Heart left ventricle (tissue), 16 donors: Measurements from ENCODE around the gene DNAH14. TPM values are rescaled to one million over a fixed set of nuclear protein-coding genes. Genes with fewer than 3 reads are reported as not detected.

ENCODE experiments used
- ATAC-seq, 4 donors: fragments of 200-7000 bp; cut with Tn5 transposase; one replicate each; pipeline ENCODE4 v1.9.1; 2020 to 2022; ENCODE audit warnings: moderate library complexity in 4 of 4, mild to moderate bottlenecking in 3 of 4, moderate number of reproducible peaks in 1 of 4
- DNase-seq, 5 donors: peaks; one replicate each; pipeline ENCODE4 v3.0.0-alpha.2; 2020
- H3K27ac ChIP-seq, 12 donors: fragments of 200-600 bp; sonication (generic) in 4 of 12; one replicate each; pipeline versions ENCODE4 v1.5.0 to v1.8.0; 2016 to 2022; ENCODE audit warnings: mild to moderate bottlenecking in 2 of 12
- H3K27me3 ChIP-seq, 9 donors: fragments of 200-600 bp; sonication (generic) in 2 of 9; one replicate each; pipeline versions ENCODE4 v1.5.1 to v1.8.0; 2016 to 2022; ENCODE audit warnings: mild to moderate bottlenecking in 3 of 9
- H3K36me3 ChIP-seq, 9 donors: fragments of 200-600 bp; sonication (generic) in 2 of 9; one replicate each; pipeline versions ENCODE4 v1.5.0 to v1.8.0; 2018 to 2022; ENCODE audit warnings: mild to moderate bottlenecking in 2 of 9
- H3K4me1 ChIP-seq, 12 donors: fragments of 200-600 bp; sonication (generic) in 4 of 12; one replicate each; pipeline versions ENCODE4 v1.5.0 to v1.8.0; 2016 to 2022; ENCODE audit warnings: mild to moderate bottlenecking in 3 of 12
- H3K4me3 ChIP-seq, 12 donors: fragments of 200-600 bp; sonication (generic) in 4 of 12; one replicate each; pipeline versions ENCODE4 v1.5.0 to v1.8.0; 2017 to 2022; ENCODE audit warnings: mild to moderate bottlenecking in 9 of 12, moderate library complexity in 4 of 12
- H3K9me3 ChIP-seq, 12 donors: fragments of 200-600 bp; sonication (generic) in 4 of 12; one replicate each; pipeline versions ENCODE4 v1.5.0 to v1.8.0; 2016 to 2022; ENCODE audit warnings: mild to moderate bottlenecking in 1 of 12
- POLR2A ChIP-seq, 2 donors: fragments of 450-650 bp; IDR thresholded peaks; one replicate each; pipeline ENCODE4 v1.6.1; 2017; ENCODE audit warnings: antibody characterized with exemption in 2 of 2, mild to moderate bottlenecking in 2 of 2, moderate library complexity in 2 of 2
- WGBS, 4 donors: extraction: QIAGEN DNeasy Blood & Tissue Kit in 2 of 4; methylation state at CpG; one replicate each; pipeline versions ENCODE4 v1.1.5 to v1.1.7; 2013 to 2018; 5-methylcytosine and 5-hydroxymethylcytosine counted together
- intact Hi-C, 10 donors: fragments of 100-400 bp; cut with DNase I; formaldehyde crosslinking; loops; one replicate each; pipeline versions ENCODE4 v1.11.1 to v1.14.2; 2022
- polyA plus RNA-seq, 2 donors: library from polyadenylated mRNA; stranded (reverse); fragments of 200-250 nt; gene quantifications; one replicate each; pipeline ENCODE4 v1.2.3, GENCODE V29; 2013
- total RNA-seq, 9 donors: library from RNA; depleted of rRNA in 2 of 9; stranded (reverse); fragments of >200 nt in 2 of 9; fragmentation: NEBNext Ultra II Directional in 3 of 9; extraction: Animal tissue kit (Norgen Biotek cat#: 25700) in 3 of 9; gene quantifications; one replicate each; pipeline versions ENCODE4 v1.1.0 to v1.2.4, GENCODE V29; 2016 to 2023
- TF ChIP-seq, protein P1 (sequence below), 12 donors: fragments of 200-600 bp; sonication (generic) in 4 of 12; IDR thresholded peaks; one replicate each; pipeline versions ENCODE4 v1.5.0 to v1.8.0; 2018 to 2022; ENCODE audit warnings: antibody characterized with exemption in 12 of 12, mild to moderate bottlenecking in 5 of 12
- donor health status: ischemic (EF 13 %, LVEDD 7.1; RV severe dilation, severe dysfunction).
- donor health status: healthy with polysubstance abuse.
- donor health status: DM: no; HTN: yes; CAD: no.
- donor health status: DM: no; HTN: no; CAD: no.
- donor health status: ischemic (EF 25% LVEDD 6.9; RV normal size, moderate dysfunction).
- donor health status: ischemic (EF 25% LVEDD 5.7; RV mildly dilated, moderate dysfunction).
- donor health status: healthy.
- donor health status: DM: yes; HTN: yes; CAD: no.
- donor health status: ischemic (EF 35%, LVEDD 5.7; RV mildly dilated, moderate dysfunction).
- donor health status: nonischemic (EF 11% LVEDD 7.7; RV severe dilation, severe dysfunction).
- donor health status: DM: yes; HTN: yes; CAD: no.
- donor health status: PGD.
- donor health status: ischemic (EF 29% LVEDD 5.4; RV normal size, mild dysfunction).
- donor health status: nonischemic (EF 23%, LVEDD 6.1; RV moderate dilation, normal function).

DNAH14 gene
- total and polyA plus RNA-seq, 11 donors = 0.24 to 6.8 (median 2.8) TPM

GRCh38 chr1:225362805-225363204 lies 433.3 kb downstream of the DNAH14 start:
- Histone ChIP-seq H3K36me3 (no peaks in the 10 kb centered on the region), H3K4me1 (no peaks in the 10 kb centered on the region), H3K4me3 (no peak overlapping the region), H3K27me3 (peaks cover 0 to 29% (median 0%) of the 10 kb centered on the region in 9 donors), H3K9me3 (no peaks in the 10 kb centered on the region), H3K27ac (no peak overlapping the region)
- TF ChIP-seq, protein P1, sequence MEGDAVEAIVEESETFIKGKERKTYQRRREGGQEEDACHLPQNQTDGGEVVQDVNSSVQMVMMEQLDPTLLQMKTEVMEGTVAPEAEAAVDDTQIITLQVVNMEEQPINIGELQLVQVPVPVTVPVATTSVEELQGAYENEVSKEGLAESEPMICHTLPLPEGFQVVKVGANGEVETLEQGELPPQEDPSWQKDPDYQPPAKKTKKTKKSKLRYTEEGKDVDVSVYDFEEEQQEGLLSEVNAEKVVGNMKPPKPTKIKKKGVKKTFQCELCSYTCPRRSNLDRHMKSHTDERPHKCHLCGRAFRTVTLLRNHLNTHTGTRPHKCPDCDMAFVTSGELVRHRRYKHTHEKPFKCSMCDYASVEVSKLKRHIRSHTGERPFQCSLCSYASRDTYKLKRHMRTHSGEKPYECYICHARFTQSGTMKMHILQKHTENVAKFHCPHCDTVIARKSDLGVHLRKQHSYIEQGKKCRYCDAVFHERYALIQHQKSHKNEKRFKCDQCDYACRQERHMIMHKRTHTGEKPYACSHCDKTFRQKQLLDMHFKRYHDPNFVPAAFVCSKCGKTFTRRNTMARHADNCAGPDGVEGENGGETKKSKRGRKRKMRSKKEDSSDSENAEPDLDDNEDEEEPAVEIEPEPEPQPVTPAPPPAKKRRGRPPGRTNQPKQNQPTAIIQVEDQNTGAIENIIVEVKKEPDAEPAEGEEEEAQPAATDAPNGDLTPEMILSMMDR (IDR thresholded peaks at IDR 0.05) = no peak
- no peak for TF ChIP-seq POLR2A (IDR thresholded peaks at IDR 0.05)
- ATAC-seq (no peak), DNase-seq (no peak)
- intact Hi-C loops = no loop called here

GRCh38 chr1:225364439-225364838 lies 435.0 kb downstream of the DNAH14 start:
- DNase-seq (no peak), ATAC-seq (no peak)
- Histone ChIP-seq H3K27me3 (peaks cover 0 to 33% (median 0%) of the 10 kb centered on the region in 9 donors), H3K4me1 (no peaks in the 10 kb centered on the region), H3K27ac (no peak overlapping the region), H3K36me3 (no peaks in the 10 kb centered on the region), H3K4me3 (no peak overlapping the region), H3K9me3 (no peaks in the 10 kb centered on the region)
- no peak for TF ChIP-seq POLR2A (IDR thresholded peaks at IDR 0.05)
- TF ChIP-seq, protein P1 (IDR thresholded peaks at IDR 0.05) = no peak
- intact Hi-C loops = no loop called here
- 92 to 94% (median 93%) methylated on average over 6 of the region's 6 CpGs for WGBS, 4 donors

DNA sequence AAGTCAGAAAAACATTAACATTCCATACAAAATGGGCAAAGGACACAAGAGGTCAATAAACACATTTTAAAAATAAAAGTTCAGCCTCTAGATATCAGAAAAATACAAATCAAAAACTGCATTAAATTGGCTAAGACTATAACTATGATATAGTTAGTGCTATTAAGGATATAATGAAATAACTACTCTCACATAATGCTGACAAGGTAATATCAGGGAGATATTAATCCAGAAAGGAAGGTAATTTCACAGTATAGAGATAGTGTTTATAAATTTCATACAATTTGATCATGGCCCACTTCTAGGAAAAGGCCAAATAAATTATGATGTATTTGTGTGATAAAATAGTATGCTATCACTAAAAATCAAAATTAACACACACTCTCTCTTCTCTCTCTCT lies 436.5 kb downstream of the DNAH14 start:
- ATAC-seq (no peak), DNase-seq (no peak)
- Histone ChIP-seq H3K27ac (no peak overlapping the region), H3K4me3 (no peak overlapping the region), H3K4me1 (no peaks in the 10 kb centered on the region), H3K27me3 (peaks cover 0 to 38% (median 0%) of the 10 kb centered on the region in 9 donors), H3K9me3 (no peaks in the 10 kb centered on the region), H3K36me3 (no peaks in the 10 kb centered on the region)
- no peak for TF ChIP-seq POLR2A (IDR thresholded peaks at IDR 0.05)
- TF ChIP-seq, protein P1 (IDR thresholded peaks at IDR 0.05) = no peak
- intact Hi-C loops = no loop called here

DNA sequence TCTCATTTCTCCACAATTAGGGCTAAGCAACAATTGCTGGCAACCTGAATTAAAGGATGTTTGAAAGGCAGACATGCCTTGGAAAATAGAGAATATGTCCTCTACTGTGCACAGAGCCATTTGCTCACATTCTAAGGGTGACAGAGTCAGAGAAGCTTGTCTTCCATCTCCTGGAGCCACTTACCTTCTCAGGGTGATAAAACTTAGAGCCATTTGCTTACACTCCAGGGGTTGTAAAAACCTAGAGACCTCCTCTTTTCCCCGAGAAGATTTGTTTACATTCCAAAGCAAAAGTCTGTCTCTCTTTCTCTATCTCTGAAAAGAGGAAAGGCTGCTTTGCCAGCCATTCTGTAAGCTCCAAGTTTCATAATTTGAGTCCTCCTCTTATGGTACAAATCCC lies 437.1 kb downstream of the DNAH14 start:
- 18 to 25% (median 22%) methylated on average over 1 of the region's 1 CpG for WGBS, 4 donors
- H3K27me3 ChIP-seq = peaks cover 0 to 38% (median 0%) of the 10 kb centered on the region in 9 donors
- H3K4me1 ChIP-seq = no peaks in the 10 kb centered on the region
- TF ChIP-seq, protein P1 (IDR thresholded peaks at IDR 0.05) = no peak
- TF ChIP-seq POLR2A (IDR thresholded peaks at IDR 0.05) = no peak
- no peak overlapping the region for H3K4me3 ChIP-seq
- H3K27ac ChIP-seq = no peak overlapping the region
- H3K36me3 ChIP-seq = no peaks in the 10 kb centered on the region
- no peaks in the 10 kb centered on the region for H3K9me3 ChIP-seq
- DNase-seq (no peak), ATAC-seq (no peak)
- intact Hi-C loops = no loop called here
